H1 (cell line): ENCODE measurements around the gene SCAMP4. TPM values are rescaled to one million over a fixed set of nuclear protein-coding genes. Genes with fewer than 3 reads are reported as not detected.

Experiments
- CTCF ChIA-PET: fragments of 300-600 bp; sonication (Branson Sonifier 250); formaldehyde crosslinking; loops from one replicate; lab custom pipeline; 2021; ENCODE audit not compliant: partially characterized antibody; lab: Charles Lee
- POLR2A ChIA-PET: fragments of 300-600 bp; sonication (Branson Sonifier 250); formaldehyde crosslinking; loops from one replicate; lab custom pipeline; 2021; ENCODE audit warnings: inconsistent platforms; ENCODE audit not compliant: partially characterized antibody; lab: Charles Lee
- DNase-seq, 2 experiments: peaks; one replicate each; pipeline versions ENCODE4 v3.0.0 to v3.0.0-alpha.2; 2010 to 2022; ENCODE audit warnings: low spot score in 2 of 2, low read depth in 1 of 2, mixed read lengths in 1 of 2
- FAIRE-seq: peaks from 2 replicates; lab custom pipeline; 2011; peaks lifted over from hg19 to GRCh38; lab: Jason Lieb, UNC
- H2AFZ ChIP-seq: 2 replicates; pipeline ENCODE4 v1.8.1; 2012; ENCODE audit warnings: low read length, inconsistent platforms
- H2AK5ac ChIP-seq: 2 replicates; pipeline ENCODE4 v1.6.1; 2013; ENCODE audit warnings: low read depth, low read length
- H2BK120ac ChIP-seq: replicated peaks from 2 replicates; pipeline ENCODE3; 2013; ENCODE audit warnings: low read depth, low read length, inconsistent platforms
- H2BK12ac ChIP-seq: 2 replicates; pipeline ENCODE4 v1.6.1; 2013; ENCODE audit warnings: low read depth, low read length
- H2BK15ac ChIP-seq: 2 replicates; pipeline ENCODE4 v1.6.1; 2013; ENCODE audit warnings: low read length
- H2BK20ac ChIP-seq: 2 replicates; pipeline ENCODE4 v1.6.1; 2013; ENCODE audit warnings: low read length
- H2BK5ac ChIP-seq: 2 replicates; pipeline ENCODE4 v1.6.1; 2013; ENCODE audit warnings: low read depth, low read length
- H3K14ac ChIP-seq: 2 replicates; pipeline ENCODE4 v1.6.1; 2013; ENCODE audit warnings: inconsistent platforms; ENCODE audit not compliant: insufficient read length
- H3K18ac ChIP-seq: 2 replicates; pipeline ENCODE4 v1.6.1; 2013; ENCODE audit warnings: low read length; ENCODE audit errors: extremely low read depth
- H3K23ac ChIP-seq: 2 replicates; pipeline ENCODE4 v1.6.1; 2013; ENCODE audit warnings: inconsistent platforms; ENCODE audit not compliant: insufficient read length
- H3K23me2 ChIP-seq: 2 replicates; pipeline ENCODE4 v1.6.1; 2013; ENCODE audit warnings: low read depth, low read length
- H3K27ac ChIP-seq: 2 replicates; pipeline ENCODE4 v1.6.1; 2011; ENCODE audit warnings: low read depth, low read length, inconsistent platforms
- H3K27me3 ChIP-seq, 4 experiments: replicated peaks in 1 of 4; 1 replicate in 1 of 4; 2 replicates in 3 of 4; pipeline versions ENCODE4 v1.6.1 to v1.8.1; 2011 to 2013; ENCODE audit warnings: low read length in 3 of 4, mild to moderate bottlenecking in 3 of 4, inconsistent platforms in 2 of 4, mixed read lengths in 2 of 4, moderate library complexity in 1 of 4; ENCODE audit not compliant: control insufficient read depth in 3 of 4, insufficient read depth in 3 of 4; ENCODE audit errors: extremely low read depth in 1 of 4
- H3K36me3 ChIP-seq, 4 experiments: 2 replicates each; pipeline versions ENCODE4 v1.6.1 to v1.8.1; 2011 to 2013; ENCODE audit warnings: mild to moderate bottlenecking in 4 of 4, low read length in 3 of 4, moderate library complexity in 2 of 4, control low read depth in 1 of 4, inconsistent platforms in 1 of 4; ENCODE audit not compliant: insufficient read depth in 4 of 4, control insufficient read depth in 2 of 4
- H3K4ac ChIP-seq: replicated peaks from 2 replicates; pipeline ENCODE3; 2013; ENCODE audit warnings: low read length, low read depth, mixed read lengths, inconsistent platforms; ENCODE audit not compliant: insufficient read length
- H3K4me1 ChIP-seq, 4 experiments: replicated peaks in 1 of 4; 1 replicate in 1 of 4; 2 replicates in 3 of 4; pipeline versions ENCODE4 v1.6.1 to v1.8.1; 2011 to 2013; ENCODE audit warnings: low read length in 3 of 4, inconsistent platforms in 2 of 4, mixed read lengths in 1 of 4; ENCODE audit not compliant: insufficient read depth in 4 of 4, control insufficient read depth in 3 of 4
- H3K4me2 ChIP-seq, 2 experiments: 2 replicates each; pipeline versions ENCODE4 v1.6.1 to v1.8.1; 2011 to 2013; ENCODE audit warnings: low read depth in 2 of 2, low read length in 2 of 2, control low read depth in 1 of 2, inconsistent platforms in 1 of 2, mild to moderate bottlenecking in 1 of 2; ENCODE audit not compliant: insufficient read depth in 1 of 2
- H3K4me3 ChIP-seq, 4 experiments: fragments of 200-600, 300-600 bp in 1 of 4; sonication (generic), shearing (Covaris generic), sonication (Bioruptor Twin) in 1 of 4; 2 replicates each; pipeline versions ENCODE4 v1.5.1 to v1.8.1; 2011 to 2016; ENCODE audit warnings: low read length in 4 of 4, low read depth in 3 of 4, control low read depth in 2 of 4, inconsistent platforms in 2 of 4, mild to moderate bottlenecking in 2 of 4, mixed read lengths in 1 of 4, moderate library complexity in 1 of 4; ENCODE audit not compliant: insufficient read depth in 2 of 4; ENCODE audit errors: extremely low read depth in 1 of 4
- H3K56ac ChIP-seq: replicated peaks from 2 replicates; pipeline ENCODE3; 2013; ENCODE audit warnings: low read depth, mild to moderate bottlenecking, mixed read lengths, low read length, inconsistent platforms; ENCODE audit not compliant: insufficient read length
- H3K79me1 ChIP-seq: 2 replicates; pipeline ENCODE4 v1.6.1; 2013; ENCODE audit warnings: low read depth, low read length, control low read depth
- H3K79me2 ChIP-seq, 2 experiments: 2 replicates each; pipeline versions ENCODE4 v1.6.1 to v1.8.1; 2012 to 2013; ENCODE audit warnings: low read length in 2 of 2, mild to moderate bottlenecking in 2 of 2, inconsistent platforms in 1 of 2; ENCODE audit not compliant: insufficient read depth in 2 of 2, control insufficient read depth in 1 of 2
- H3K9ac ChIP-seq, 4 experiments: replicated peaks in 1 of 4; 1 replicate in 1 of 4; 2 replicates in 3 of 4; pipeline versions ENCODE4 v1.6.1 to v1.8.1; 2011 to 2013; ENCODE audit warnings: low read depth in 3 of 4, low read length in 3 of 4, control low read depth in 2 of 4, mild to moderate bottlenecking in 2 of 4, moderate library complexity in 2 of 4, inconsistent platforms in 1 of 4; ENCODE audit errors: extremely low read depth in 1 of 4
- H3K9me3 ChIP-seq, 2 experiments: 2 replicates each; pipeline versions ENCODE4 v1.6.1 to v1.8.1; 2012 to 2013; ENCODE audit warnings: mild to moderate bottlenecking in 2 of 2, moderate library complexity in 2 of 2, control low read depth in 1 of 2, inconsistent platforms in 1 of 2, low read depth in 1 of 2, low read length in 1 of 2, mixed read lengths in 1 of 2; ENCODE audit not compliant: insufficient read depth in 2 of 2
- H4K20me1 ChIP-seq, 2 experiments: replicated peaks in 1 of 2; 2 replicates each; pipeline versions ENCODE3 to v1.8.1; 2011 to 2013; ENCODE audit warnings: inconsistent platforms in 2 of 2, low read length in 2 of 2, mild to moderate bottlenecking in 1 of 2; ENCODE audit not compliant: insufficient read depth in 2 of 2, control insufficient read depth in 1 of 2
- H4K5ac ChIP-seq: 2 replicates; pipeline ENCODE4 v1.6.1; 2013; ENCODE audit warnings: low read length, low read depth, mixed read lengths, inconsistent platforms; ENCODE audit not compliant: insufficient read length
- H4K8ac ChIP-seq: 2 replicates; pipeline ENCODE4 v1.8.0; 2013; ENCODE audit warnings: mild to moderate bottlenecking, moderate library complexity, low read length, inconsistent platforms; ENCODE audit not compliant: insufficient read depth; ENCODE audit errors: extremely low read depth
- H4K91ac ChIP-seq: replicated peaks from 2 replicates; pipeline ENCODE3; 2013; ENCODE audit warnings: low read length, mixed read lengths, inconsistent platforms; ENCODE audit not compliant: insufficient read length
- EZH2 ChIP-seq: fragments of 200-600 bp; sonication (generic); IDR thresholded peaks from 2 replicates; pipeline ENCODE4 v1.7.1; 2012; ENCODE audit warnings: low read depth, mild to moderate bottlenecking, moderate library complexity, low read length, inconsistent platforms; ENCODE audit not compliant: severe bottlenecking
- GTF2F1 ChIP-seq: IDR thresholded peaks from 2 replicates; pipeline ENCODE4 v1.6.1; 2012; ENCODE audit warnings: low read depth, low read length, improper control_type of control experiment, borderline replicate concordance
- KDM1A ChIP-seq: fragments of 200-600, 300-600 bp; sonication (generic); IDR thresholded peaks from 2 replicates; pipeline ENCODE4 v1.7.1; 2016; ENCODE audit warnings: mild to moderate bottlenecking, low read length, borderline replicate concordance
- POU5F1 ChIP-seq: IDR thresholded peaks from 2 replicates; pipeline ENCODE4 v1.6.1; 2011; ENCODE audit warnings: low read depth, mild to moderate bottlenecking, low read length, moderate library complexity
- SP2 ChIP-seq: IDR thresholded peaks from 2 replicates; pipeline ENCODE4 v1.6.1; 2012; ENCODE audit warnings: mild to moderate bottlenecking, low read length, inconsistent platforms
- TAF1 ChIP-seq: IDR thresholded peaks from 2 replicates; pipeline ENCODE4 v1.6.1; 2011; ENCODE audit warnings: mild to moderate bottlenecking, low read depth, low read length
- TBP ChIP-seq: IDR thresholded peaks from 2 replicates; pipeline ENCODE4 v1.6.1; 2011; ENCODE audit warnings: low read depth, low read length, improper control_type of control experiment
- WGBS, 2 experiments: shearing (Covaris generic) in 1 of 2; methylation state at CpG; one replicate each; pipeline versions ENCODE4 v1.1.6 to v1.1.7; 2013 to 2015; ENCODE audit warnings: low lambda C conversion rate in 2 of 2, mixed read lengths in 2 of 2, inconsistent platforms in 1 of 2, low coverage in 1 of 2, missing lambda C conversion rate in 1 of 2; ENCODE audit not compliant: insufficient replicate concordance in 2 of 2, insufficient coverage in 1 of 2, insufficient read length in 1 of 2; ENCODE audit errors: extremely low coverage in 1 of 2, missing lambda C conversion rate in 1 of 2; 5-methylcytosine and 5-hydroxymethylcytosine counted together
- polyA plus RNA-seq, 7 experiments: library from polyadenylated mRNA; depleted of rRNA in 3 of 7; stranded (reverse) in 5 of 7; unstranded in 2 of 7; fragments of >200 nt in 5 of 7; fragments of 200-250 nt in 2 of 7; gene quantifications; 1 replicate in 5 of 7; 2 replicates in 1 of 7; 4 replicates in 1 of 7; pipeline versions ENCODE4 v1.2.1 to v1.2.3, GENCODE V29; 2011 to 2013; ENCODE audit warnings: missing spikeins in 2 of 7, mixed read lengths in 2 of 7
- total RNA-seq: library from RNA; stranded (reverse); fragmentation: NEBNext Ultra II Directional; extraction: Animal tissue kit (Norgen Biotek cat#: 25700); gene quantifications from 2 replicates; pipeline ENCODE4 v1.2.1, GENCODE V29; 2021

SCAMP4 gene
- total and polyA plus RNA-seq, 2 of the 8 experiments (the other 6 are each of a cell fraction or from before 2014, with no cell fraction given): 17.1 to 61.4 TPM

- no peak overlapping the region for H3K4me3 ChIP-seq
- H4K20me1 ChIP-seq: peaks cover 2 to 7% of the 10 kb centered on the region in 2 experiments
- 87% methylated on average over 23 of the region's 25 CpGs; no CpG with 5 or more reads in 1 of the 2 experiments for WGBS, 2 experiments
- CTCF ChIA-PET: no interaction called here
- H3K23ac ChIP-seq: no peak overlapping the region
- H3K18ac ChIP-seq: no peak overlapping the region
- TF ChIP-seq TBP (no peak), KDM1A (no peak), GTF2F1 (no peak), TAF1 (no peak), POU5F1 (no peak), SP2 (no peak), EZH2 (no peak)
- H3K4me2 ChIP-seq: no peak overlapping the region
- H2AK5ac ChIP-seq: no peak overlapping the region
- no peak overlapping the region for H3K14ac ChIP-seq
- H2BK12ac ChIP-seq: no peak overlapping the region
- no peak overlapping the region for H2BK20ac ChIP-seq
- H3K4me1 ChIP-seq: peaks cover 0 to 7% (median 2%) of the 10 kb centered on the region in 4 experiments; a peak in 5 of 7 replicates
- no peak overlapping the region for H3K56ac ChIP-seq
- FAIRE-seq (no peak), DNase-seq (no peak)
- H3K23me2 ChIP-seq: peaks cover 14% of the 10 kb centered on the region
- no peaks in the 10 kb centered on the region for H3K27me3 ChIP-seq
- peaks cover 0 to 33% of the 10 kb centered on the region in 2 experiments; a peak in 3 of 4 replicates for H3K79me2 ChIP-seq
- H3K27ac ChIP-seq: no peak overlapping the region
- H2BK15ac ChIP-seq: no peak overlapping the region
- no peaks in the 10 kb centered on the region for H3K36me3 ChIP-seq
- H4K5ac ChIP-seq: no peak overlapping the region
- no peak overlapping the region for H3K9ac ChIP-seq
- no peak overlapping the region for H2BK120ac ChIP-seq
- no peak overlapping the region for H2BK5ac ChIP-seq
- H4K91ac ChIP-seq: no peak overlapping the region
- H3K4ac ChIP-seq: no peak overlapping the region
- H2AFZ ChIP-seq: no peak overlapping the region
- peaks cover 4% of the 10 kb centered on the region for H3K79me1 ChIP-seq
- H4K8ac ChIP-seq: no peak overlapping the region; the same call in 1 of the 2 replicates
- POLR2A ChIA-PET: interaction anchor here (0.7 to 1.3 kb wide), 3 partner anchors 14 to 179 kb away, joined by 3 to 4 read pairs (median 4); no protein-coding TSS in a partner anchor
- H3K9me3 ChIP-seq: no peaks in the 10 kb centered on the region
Observed at GRCh38 chr19:1872807-1873523, 32.2 kb upstream of the SCAMP4 start.
